Embryonic facial prominence (tissue), 1 donor: ENCODE results near the gene DPT.

ENCODE experiments used
- DNase-seq: peaks from one replicate; pipeline ENCODE4 v3.0.0-alpha.2; 2016; ENCODE audit errors: extremely low spot score

Gene DPT

GRCh38 chr1:168664069-168664834 lies 64.8 kb downstream of the DPT start:
- DNase-seq, result no peak

- no peak for DNase-seq
Observed at GRCh38 chr1:168656485-168656884, 72.5 kb downstream of the DPT start.

- DNase-seq, result no peak
Observed at GRCh38 chr1:168654198-168654915, 74.6 kb downstream of the DPT start.

DNA sequence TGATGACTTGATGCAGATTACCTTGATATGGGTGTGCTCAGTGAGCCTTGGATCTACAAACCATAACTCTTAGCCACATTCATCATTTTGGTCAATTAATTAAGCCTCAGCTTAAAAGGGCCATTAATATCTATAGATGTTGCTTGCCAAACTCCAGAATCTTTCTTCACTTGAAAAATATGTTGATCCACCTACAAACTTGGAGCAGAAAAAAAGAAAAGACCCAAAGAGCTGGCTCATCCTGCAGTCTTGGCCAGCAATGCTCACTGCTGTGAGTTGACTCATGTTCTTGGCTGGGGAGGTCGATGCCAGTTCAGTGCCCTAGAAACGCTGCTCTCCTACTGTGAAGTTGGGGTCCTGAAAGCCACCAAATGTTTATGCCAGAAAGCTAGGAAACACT lies 75.4 kb downstream of the DPT start:
- DNase-seq, result no peak

GRCh38 chr1:168645721-168646120 lies 83.3 kb downstream of the DPT start:
- DNase-seq, result no peak
